Smooth muscle cell (in vitro differentiated cells): ENCODE results near the gene KIF5B. TPM values are rescaled to one million over a fixed set of nuclear protein-coding genes. Genes with fewer than 3 reads are reported as not detected.
"Not testable (repeated sequence)": the region's sequence is repeated elsewhere in the genome, so short reads cannot be mapped to it uniquely, and the experiment has no call there.

ENCODE experiments used
- DNase-seq: peaks from one replicate; lab custom pipeline; 2025; ENCODE audit not compliant: unreplicated experiment; lab: John Stamatoyannopoulos, UW
- H2AFZ ChIP-seq: fragments of 200-600 bp; sonication (generic); 2 replicates; pipeline ENCODE4 v1.6.0; 2016; ENCODE audit warnings: antibody characterized with exemption, low read depth, mild to moderate bottlenecking
- H3F3A ChIP-seq: fragments of 200-600 bp; sonication (generic); 2 replicates; pipeline ENCODE4 v1.6.0; 2017; ENCODE audit warnings: antibody characterized with exemption, low read depth
- H3K27ac ChIP-seq: fragments of 200-600 bp; sonication (generic); 2 replicates; pipeline ENCODE4 v1.5.1; 2016; ENCODE audit warnings: low read depth, mild to moderate bottlenecking
- H3K27me3 ChIP-seq: fragments of 200-600 bp; sonication (generic); 2 replicates; pipeline ENCODE4 v1.6.1; 2016; ENCODE audit warnings: low read depth, mild to moderate bottlenecking
- H3K36me3 ChIP-seq: fragments of 200-600 bp; sonication (generic); 2 replicates; pipeline ENCODE4 v1.5.1; 2016; ENCODE audit warnings: low read depth
- H3K4me1 ChIP-seq: fragments of 200-600 bp; sonication (generic); 2 replicates; pipeline ENCODE4 v1.5.1; 2016; ENCODE audit warnings: low read depth
- H3K4me2 ChIP-seq: fragments of 200-600 bp; sonication (generic); 2 replicates; pipeline ENCODE4 v1.6.0; 2016; ENCODE audit warnings: mild to moderate bottlenecking
- H3K4me3 ChIP-seq: fragments of 200-600 bp; sonication (generic); 2 replicates; pipeline ENCODE4 v1.5.1; 2016; ENCODE audit warnings: mild to moderate bottlenecking
- H3K79me2 ChIP-seq: fragments of 200-600 bp; sonication (generic); 2 replicates; pipeline ENCODE4 v1.6.0; 2016; ENCODE audit warnings: low read depth, mild to moderate bottlenecking
- H3K9ac ChIP-seq: fragments of 200-600 bp; sonication (generic); 2 replicates; pipeline ENCODE4 v1.6.0; 2016; ENCODE audit warnings: low read depth
- H3K9me3 ChIP-seq: fragments of 200-600 bp; sonication (generic); replicated peaks from 2 replicates; pipeline ENCODE4 v1.5.1; 2016; ENCODE audit warnings: low read depth
- H4K20me1 ChIP-seq: fragments of 200-600 bp; sonication (generic); 2 replicates; pipeline ENCODE4 v1.6.0; 2016; ENCODE audit warnings: low read depth
- CTCF ChIP-seq: fragments of 200-600 bp; sonication (generic); IDR thresholded peaks from 2 replicates; pipeline ENCODE4 v1.5.1; 2017; ENCODE audit warnings: borderline replicate concordance, mild to moderate bottlenecking, antibody characterized with exemption; ENCODE audit not compliant: insufficient read depth, poor library complexity, severe bottlenecking
- WGBS: methylation state at CpG from one replicate; pipeline ENCODE4 v1.1.7; 2016; ENCODE audit warnings: low lambda C conversion rate; 5-methylcytosine and 5-hydroxymethylcytosine counted together
- polyA plus RNA-seq: library from polyadenylated mRNA; unstranded; fragments of >200 nt; fragmentation: Nextera tagmentation; extraction: Ambion mirVana; gene quantifications from 2 replicates; pipeline ENCODE4 v1.2.1, GENCODE V29; 2016
- total RNA-seq: library from RNA; depleted of rRNA; stranded (reverse); fragments of >200 nt; gene quantifications from 2 replicates; pipeline ENCODE4 v1.2.3, GENCODE V29; 2014

Gene KIF5B
- total and polyA plus RNA-seq, 2 experiments from 2014 or later: 74.2 to 164 TPM

DNA sequence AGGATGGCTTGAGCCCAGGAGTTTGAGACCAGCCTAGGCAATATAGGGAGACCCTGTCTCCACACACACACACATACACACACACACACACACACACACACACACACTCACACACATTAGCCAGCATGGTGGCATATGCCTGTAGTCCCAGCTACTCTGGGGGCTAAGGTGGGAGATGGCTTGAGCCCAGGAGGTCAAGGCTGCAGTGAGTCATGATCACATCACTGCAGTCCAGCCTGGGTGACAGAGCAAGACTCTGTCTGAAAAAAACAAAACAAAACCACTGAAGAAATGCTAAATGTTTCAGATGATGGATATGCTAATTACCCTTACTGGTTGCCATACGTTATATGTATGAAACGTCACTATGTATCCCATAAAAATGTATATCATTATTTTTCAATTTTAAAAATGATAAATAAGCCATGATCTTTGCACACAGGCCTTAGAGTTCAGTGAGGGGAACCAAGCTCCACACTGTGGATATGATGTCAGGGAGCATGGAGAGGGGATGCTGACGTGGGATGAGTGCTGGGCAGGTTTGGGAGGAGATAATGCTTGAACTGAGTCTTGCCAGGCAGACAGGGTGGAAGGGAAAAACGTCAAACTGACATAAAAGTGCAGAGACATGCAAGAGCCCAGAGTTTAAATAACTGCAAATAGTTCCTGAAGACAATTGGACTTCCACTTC lies 81.6 kb downstream of the KIF5B start:
- H3K36me3 ChIP-seq: no peaks in the 10 kb centered on the region
- H3K27ac ChIP-seq: no peak overlapping the region
- H3K4me2 ChIP-seq: no peak overlapping the region
- no peaks in the 10 kb centered on the region for H3K79me2 ChIP-seq
- 70% methylated on average over 4 of the region's 4 CpGs for WGBS
- DNase-seq: no peak
- TF ChIP-seq CTCF: no peak
- no peaks in the 10 kb centered on the region for H4K20me1 ChIP-seq
- peaks cover 11% of the 10 kb centered on the region for H3K4me1 ChIP-seq
- no peak overlapping the region for H3K4me3 ChIP-seq
- no peaks in the 10 kb centered on the region for H3K27me3 ChIP-seq
- no peak overlapping the region for H2AFZ ChIP-seq
- H3K9ac ChIP-seq: no peak overlapping the region
- no peaks in the 10 kb centered on the region for H3K9me3 ChIP-seq
- H3F3A ChIP-seq: no peaks in the 10 kb centered on the region

DNA sequence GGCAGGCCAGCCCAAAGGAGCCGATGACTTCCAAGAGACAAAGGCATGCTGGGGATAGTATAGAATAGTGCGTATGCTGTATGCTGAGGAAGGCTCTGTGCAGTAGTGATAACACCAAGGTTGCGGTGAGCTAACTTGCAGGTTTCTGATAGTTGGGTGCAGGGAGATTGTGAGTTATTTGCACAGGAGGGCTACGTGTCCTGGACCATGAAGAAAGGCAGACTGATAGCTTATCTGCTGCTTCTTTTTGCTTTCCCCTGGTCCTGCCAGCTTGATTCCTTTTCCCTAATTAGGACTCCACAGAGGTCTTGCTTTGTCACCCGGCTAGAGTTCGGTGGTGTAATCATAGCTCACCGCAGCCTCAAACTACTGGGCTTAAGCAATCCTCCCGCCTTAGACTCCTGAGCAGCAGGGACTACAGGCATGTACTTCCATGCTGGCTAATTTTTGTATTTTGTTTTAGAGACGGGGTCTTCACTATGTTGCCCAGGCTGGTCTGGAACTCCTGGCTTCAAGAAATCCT lies 83.6 kb downstream of the KIF5B start:
- H3K4me1 ChIP-seq: peaks cover 11% of the 10 kb centered on the region
- DNase-seq: no peak
- 88% methylated on average over 9 of the region's 9 CpGs for WGBS

GRCh38 chr10:31969847-31970246 lies 86.4 kb downstream of the KIF5B start:
- H3K4me3 ChIP-seq, H3K27ac ChIP-seq, H3K4me1 ChIP-seq, H3K79me2 ChIP-seq, H4K20me1 ChIP-seq, DNase-seq, H3K9ac ChIP-seq, H3K27me3 ChIP-seq, H3K4me2 ChIP-seq, H3K9me3 ChIP-seq, H3F3A ChIP-seq, H2AFZ ChIP-seq, H3K36me3 ChIP-seq: not testable (repeated sequence)
- WGBS: no CpG with 5 or more reads among the region's 32 CpGs

More for the DNA sequence above, 83.6 kb downstream of the KIF5B start:
- no peaks in the 10 kb centered on the region for H4K20me1 ChIP-seq
- no peak overlapping the region for H3K4me2 ChIP-seq
- H3K9ac ChIP-seq: no peak overlapping the region
- H3K79me2 ChIP-seq: no peaks in the 10 kb centered on the region
- no peak for TF ChIP-seq CTCF
- no peak overlapping the region for H2AFZ ChIP-seq
- H3K27me3 ChIP-seq: no peaks in the 10 kb centered on the region
- H3K4me3 ChIP-seq: no peak overlapping the region
- no peaks in the 10 kb centered on the region for H3K9me3 ChIP-seq
- H3K36me3 ChIP-seq: no peaks in the 10 kb centered on the region
- H3F3A ChIP-seq: no peaks in the 10 kb centered on the region
- H3K27ac ChIP-seq: no peak overlapping the region

GRCh38 chr10:31963589-31963980 lies 92.6 kb downstream of the KIF5B start:
- H3K79me2 ChIP-seq: no peaks in the 10 kb centered on the region
- H3K4me1 ChIP-seq: peaks cover 4% of the 10 kb centered on the region
- H3K9ac ChIP-seq: no peak overlapping the region
- H2AFZ ChIP-seq: no peak overlapping the region
- H3K27me3 ChIP-seq: no peaks in the 10 kb centered on the region
- H3K9me3 ChIP-seq: no peaks in the 10 kb centered on the region
- TF ChIP-seq CTCF: no peak
- H3K4me2 ChIP-seq: peak overlapping the region; percentile 78
- no peak for DNase-seq
- H3K36me3 ChIP-seq: no peaks in the 10 kb centered on the region
- H3K4me3 ChIP-seq: no peak overlapping the region
- H3K27ac ChIP-seq: peak overlapping the region; percentile 64
- H3F3A ChIP-seq: peaks cover 11% of the 10 kb centered on the region
- 36% methylated on average over 1 of the region's 1 CpG for WGBS
- H4K20me1 ChIP-seq: no peaks in the 10 kb centered on the region
